ENCODE results near the gene APOC3.
A peak's percentile ranks its signal among the peaks of the same experiment; 100 is the strongest.
"Not testable (repeated sequence)": the region's sequence is repeated elsewhere in the genome, so short reads cannot be mapped to it uniquely, and the experiment has no call there.

APOC3 gene

DNA sequence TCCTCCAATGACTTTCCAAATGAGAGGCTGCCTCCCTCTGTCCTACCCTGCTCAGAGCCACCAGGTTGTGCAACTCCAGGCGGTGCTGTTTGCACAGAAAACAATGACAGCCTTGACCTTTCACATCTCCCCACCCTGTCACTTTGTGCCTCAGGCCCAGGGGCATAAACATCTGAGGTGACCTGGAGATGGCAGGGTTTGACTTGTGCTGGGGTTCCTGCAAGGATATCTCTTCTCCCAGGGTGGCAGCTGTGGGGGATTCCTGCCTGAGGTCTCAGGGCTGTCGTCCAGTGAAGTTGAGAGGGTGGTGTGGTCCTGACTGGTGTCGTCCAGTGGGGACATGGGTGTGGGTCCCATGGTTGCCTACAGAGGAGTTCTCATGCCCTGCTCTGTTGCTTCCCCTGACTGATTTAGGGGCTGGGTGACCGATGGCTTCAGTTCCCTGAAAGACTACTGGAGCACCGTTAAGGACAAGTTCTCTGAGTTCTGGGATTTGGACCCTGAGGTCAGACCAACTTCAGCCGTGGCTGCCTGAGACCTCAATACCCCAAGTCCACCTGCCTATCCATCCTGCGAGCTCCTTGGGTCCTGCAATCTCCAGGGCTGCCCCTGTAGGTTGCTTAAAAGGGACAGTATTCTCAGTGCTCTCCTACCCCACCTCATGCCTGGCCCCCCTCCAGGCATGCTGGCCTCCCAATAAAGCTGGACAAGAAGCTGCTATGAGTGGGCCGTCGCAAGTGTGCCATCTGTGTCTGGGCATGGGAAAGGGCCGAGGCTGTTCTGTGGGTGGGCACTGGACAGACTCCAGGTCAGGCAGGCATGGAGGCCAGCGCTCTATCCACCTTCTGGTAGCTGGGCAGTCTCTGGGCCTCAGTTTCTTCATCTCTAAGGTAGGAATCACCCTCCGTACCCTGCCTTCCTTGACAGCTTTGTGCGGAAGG lies 2.9 kb downstream of the APOC3 start:
- DNase-seq: no peak

DNA sequence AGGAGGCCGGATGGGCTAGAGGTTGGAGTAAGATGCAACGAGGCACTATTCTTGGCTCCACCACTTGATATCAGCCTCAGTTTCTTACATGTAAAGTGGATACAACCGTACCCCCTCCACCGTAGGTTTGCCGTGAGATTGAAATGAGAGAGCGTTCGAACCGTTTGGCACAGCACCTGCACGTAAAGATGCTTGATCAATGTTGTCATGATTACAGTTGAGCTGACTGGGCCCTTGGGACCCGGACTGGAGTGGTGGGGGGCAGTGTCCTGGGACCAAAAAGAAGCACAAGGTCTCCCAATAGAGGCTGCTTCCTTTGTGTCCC lies 3.7 kb downstream of the APOC3 start:
- no peak for DNase-seq

DNA sequence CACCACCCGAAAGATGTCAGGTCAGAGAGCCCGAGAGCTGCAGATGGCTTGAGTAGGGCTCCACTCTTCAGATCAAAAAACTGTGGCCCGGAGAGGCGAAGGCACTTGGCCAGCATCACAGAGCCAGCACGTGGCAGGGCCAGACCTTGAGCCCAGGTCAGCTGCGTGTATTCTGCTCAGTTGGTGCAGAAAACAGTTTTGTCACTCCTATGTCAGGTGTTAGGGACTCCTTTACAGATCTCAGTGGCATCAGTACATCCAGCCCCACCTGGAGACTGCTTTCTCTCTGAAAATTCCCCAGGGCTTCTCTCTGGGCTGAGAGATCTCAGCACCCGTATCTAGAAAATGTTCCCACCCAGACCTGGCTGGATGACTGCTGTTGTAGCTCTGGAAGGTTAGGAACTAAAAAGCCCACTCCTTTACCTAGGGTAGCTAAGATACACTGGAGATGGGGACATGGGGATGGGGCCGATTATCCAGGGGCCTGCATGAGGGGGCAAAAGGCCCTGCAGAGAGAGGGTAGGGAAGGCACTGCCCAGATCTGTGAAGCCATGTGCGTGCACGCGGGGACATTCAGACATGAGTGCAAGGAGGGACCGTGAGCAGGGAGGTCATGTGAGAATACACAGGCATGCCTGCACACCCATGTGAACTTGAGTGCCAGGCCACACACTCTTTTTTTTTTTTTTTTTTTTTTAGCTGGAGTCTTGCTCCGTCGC lies 4.3 kb downstream of the APOC3 start:
- no peak for DNase-seq

- DNase-seq: not testable (repeated sequence)
Measured at GRCh38 chr11:116834535-116835041, 4.9 kb downstream of the APOC3 start.

- no peak for DNase-seq
Measured at GRCh38 chr11:116835042-116835772, 5.5 kb downstream of the APOC3 start.

GRCh38 chr11:116835791-116836631 lies 6.3 kb downstream of the APOC3 start:
- DNase-seq: peak; percentile 77

GRCh38 chr11:116836632-116836991 lies 6.9 kb downstream of the APOC3 start:
- DNase-seq: no peak

GRCh38 chr11:116837231-116838091 lies 7.8 kb downstream of the APOC3 start, which contains the start of gene APOA1:
APOA1 (minus strand) TSS chr11:116837622; CDS start chr11:116837387, 235 bp downstream.
- no peak for DNase-seq

DNA sequence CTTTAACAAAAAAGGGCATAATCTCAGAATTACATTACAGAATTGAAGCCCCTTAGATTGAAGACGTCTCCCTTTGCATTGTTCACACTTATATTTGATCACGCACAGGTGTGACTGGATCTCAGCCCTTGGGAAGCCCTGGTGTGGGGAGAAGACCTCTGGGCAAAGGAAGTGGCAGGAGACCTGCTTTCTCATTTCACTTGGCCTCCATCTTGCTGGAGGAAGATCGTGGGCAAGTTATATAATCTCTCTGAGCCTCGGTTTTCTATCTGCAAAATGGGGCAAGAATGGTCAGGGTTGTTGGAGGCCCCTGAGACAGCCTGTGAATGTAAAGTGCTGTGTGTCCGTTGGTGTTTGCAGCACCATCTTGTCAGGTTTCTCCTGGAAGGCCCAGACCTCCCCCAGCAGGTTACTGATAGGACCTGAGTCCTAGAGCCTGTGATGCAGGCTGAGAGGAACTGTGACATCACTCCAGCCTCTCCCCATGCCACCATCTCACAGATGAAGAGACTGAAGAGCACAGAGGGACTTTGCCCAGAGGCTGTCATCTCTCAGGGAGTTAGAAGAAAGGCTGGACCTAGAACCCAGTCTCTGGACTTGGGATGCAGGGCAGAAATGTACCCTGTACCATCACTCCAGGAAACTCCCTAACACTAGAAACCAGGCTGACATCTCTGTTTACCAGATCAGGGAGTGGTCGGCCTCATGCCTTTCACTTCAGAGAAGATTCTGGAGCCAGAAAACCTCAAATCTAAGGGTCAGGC lies 8.8 kb downstream of the APOC3 start:
- DNase-seq: no peak

GRCh38 chr11:116840224-116840745 lies 10.6 kb downstream of the APOC3 start:
- no peak for DNase-seq

- no peak for DNase-seq
Measured at GRCh38 chr11:116840746-116841296, 11.1 kb downstream of the APOC3 start.

DNA sequence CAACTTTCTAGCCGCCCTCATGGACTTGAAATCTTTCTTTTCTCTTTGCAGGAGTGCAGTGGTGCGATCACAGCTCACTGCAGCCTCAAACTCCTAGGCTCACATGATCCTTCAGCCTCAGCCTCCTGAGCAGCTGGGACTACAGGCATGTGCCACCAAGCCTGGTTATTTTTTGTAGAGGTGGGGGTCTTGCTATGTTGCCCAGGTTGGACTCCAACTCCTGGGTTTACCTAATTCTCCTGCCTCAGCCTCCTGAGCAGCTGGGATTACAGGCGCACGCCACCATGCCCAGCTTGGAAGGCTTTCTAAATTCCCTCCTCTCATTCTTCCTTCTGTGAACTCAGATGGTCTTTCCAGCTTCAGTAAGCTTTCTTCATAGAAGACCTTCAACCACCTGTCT lies 12.4 kb downstream of the APOC3 start:
- DNase-seq: no peak

- no peak for DNase-seq
Measured at GRCh38 chr11:116842909-116843308, 13.2 kb downstream of the APOC3 start.

- no peak for DNase-seq
Measured at GRCh38 chr11:116843661-116844060, 14.0 kb downstream of the APOC3 start.

- no peak for DNase-seq
Measured at GRCh38 chr11:116844722-116845121, 15.0 kb downstream of the APOC3 start.

- no peak for DNase-seq
Measured at GRCh38 chr11:116847612-116848011, 17.9 kb downstream of the APOC3 start.

DNA sequence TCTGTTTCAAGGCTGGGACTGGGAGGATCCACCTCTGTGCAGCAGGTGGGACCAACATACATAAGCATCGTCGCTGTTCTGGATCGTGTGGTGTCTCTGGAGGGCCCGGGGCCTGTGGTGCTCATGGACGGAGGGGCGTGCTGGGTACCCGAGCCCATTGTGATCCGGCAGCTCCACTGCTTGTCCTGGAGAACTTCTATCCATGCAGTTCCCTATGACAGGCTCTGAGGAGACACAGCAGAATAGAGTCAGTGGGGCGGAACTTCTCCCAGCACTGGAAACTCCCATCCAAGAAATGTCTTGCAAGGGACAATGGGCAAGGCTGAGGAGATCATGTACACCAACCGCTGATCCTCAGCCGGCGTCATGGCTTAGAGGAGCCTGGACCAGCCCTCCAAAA lies 19.4 kb downstream of the APOC3 start:
- DNase-seq: no peak

DNA sequence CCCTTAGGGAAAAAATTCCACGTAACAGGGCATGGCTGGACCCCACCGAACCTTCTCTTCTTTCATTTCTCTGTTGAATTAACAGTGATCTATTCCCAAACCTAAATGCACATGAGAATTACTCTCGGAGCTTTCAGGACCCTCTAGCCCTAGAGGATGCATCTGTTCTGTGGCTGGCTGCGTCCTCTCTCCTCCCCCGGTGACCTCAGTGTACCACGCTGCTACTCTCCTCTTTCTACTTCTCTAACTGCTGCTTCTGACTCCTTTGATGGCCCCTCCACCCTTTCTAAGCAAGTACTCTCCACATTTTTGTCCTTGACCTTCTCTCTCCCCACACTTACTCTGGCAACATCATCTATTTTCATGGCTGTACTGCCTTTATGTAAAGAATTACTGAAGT lies 19.8 kb downstream of the APOC3 start:
- DNase-seq: no peak

DNA sequence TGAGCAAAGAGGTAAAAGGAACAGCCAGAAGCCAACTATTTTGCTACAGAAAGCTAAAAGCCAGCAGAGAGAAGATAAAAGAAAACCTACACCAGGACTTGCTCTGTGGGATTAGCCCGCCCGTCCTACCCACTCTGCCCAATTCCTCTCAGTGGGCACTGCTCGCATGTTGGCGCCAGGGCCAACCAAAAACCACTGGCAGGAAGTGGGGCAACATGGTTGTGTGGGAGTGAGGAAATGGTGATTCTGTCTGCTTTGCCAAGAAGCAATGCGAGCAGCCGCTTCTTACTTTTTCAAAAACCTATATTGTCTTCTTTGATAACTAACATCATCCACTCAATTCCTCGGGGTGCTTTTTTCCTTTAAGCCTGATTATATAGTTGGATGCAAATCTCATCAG lies 21.9 kb downstream of the APOC3 start:
- peak; percentile 60 for DNase-seq
